HTR-8/SVneo (cell line): ENCODE data around the gene PRKG1.
"Not testable (repeated sequence)": the region's sequence is repeated elsewhere in the genome, so short reads cannot be mapped to it uniquely, and the experiment has no call there.

Experiments
- DNase-seq: peaks from one replicate; pipeline ENCODE4 v3.0.0; 2011; ENCODE audit warnings: low spot score, mixed read lengths; ENCODE audit not compliant: insufficient read length
- FAIRE-seq: peaks from 2 replicates; lab custom pipeline; 2011; peaks lifted over from hg19 to GRCh38; lab: Jason Lieb, UNC

Gene PRKG1

DNA sequence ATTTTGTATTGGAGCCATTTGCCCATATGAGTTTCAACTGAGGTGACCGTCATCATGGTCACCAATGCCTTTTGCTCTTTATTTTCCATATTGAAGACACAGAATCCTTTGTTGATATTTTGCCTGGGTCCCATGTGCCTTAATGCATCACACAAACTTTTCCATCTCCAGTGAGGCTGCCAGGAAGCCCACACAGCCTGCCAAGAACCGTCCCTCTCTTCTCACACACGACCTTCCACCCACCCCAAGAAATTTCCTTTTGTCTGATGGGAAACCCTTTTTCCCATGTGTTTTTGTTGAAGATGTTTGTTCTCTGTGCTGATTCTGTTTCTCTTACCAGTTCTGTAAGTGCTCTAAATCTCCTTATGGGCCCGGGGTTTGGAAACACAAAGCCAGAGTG, 456.3 kb downstream of the PRKG1 start:
- no peak for DNase-seq
- FAIRE-seq = no peak

DNA sequence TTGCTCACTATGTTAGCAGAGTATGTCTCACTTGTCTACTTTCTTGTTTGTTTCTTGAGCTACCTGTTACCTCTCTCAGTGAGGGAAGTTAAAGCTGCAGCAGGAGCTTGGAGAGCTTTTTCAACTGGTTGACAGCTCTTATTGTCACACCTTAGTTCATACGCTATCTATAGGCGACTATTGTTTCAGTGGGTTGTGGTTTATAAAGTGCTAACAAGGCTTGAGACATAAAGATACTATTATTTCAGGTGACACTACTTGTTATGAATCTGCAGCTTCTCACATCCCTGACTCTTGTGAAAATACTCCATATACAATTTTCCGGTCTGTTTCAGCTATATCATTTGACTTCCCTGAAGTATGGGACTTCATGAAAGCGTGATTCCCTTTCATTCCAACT, 457.8 kb downstream of the PRKG1 start:
- FAIRE-seq (no peak), DNase-seq (no peak)

DNA sequence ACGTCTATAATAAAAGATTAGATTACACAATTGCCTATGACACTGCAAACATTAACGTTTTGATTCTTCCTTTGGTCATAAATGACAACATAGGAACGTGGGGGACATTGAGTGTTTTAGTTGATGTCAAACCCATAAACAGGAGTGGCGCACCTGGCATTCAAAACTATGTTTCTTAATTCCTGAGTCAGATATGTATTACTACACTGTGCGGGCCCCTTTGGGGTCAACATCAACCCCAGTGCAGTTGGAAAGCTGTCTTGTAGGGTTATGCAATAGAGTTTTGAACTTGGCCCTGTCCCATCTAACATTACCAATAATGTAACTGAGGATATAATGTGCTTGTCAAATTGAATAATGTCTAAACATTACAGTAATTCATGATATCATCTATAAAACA, 468.6 kb downstream of the PRKG1 start:
- FAIRE-seq (no peak), DNase-seq (no peak)

DNA sequence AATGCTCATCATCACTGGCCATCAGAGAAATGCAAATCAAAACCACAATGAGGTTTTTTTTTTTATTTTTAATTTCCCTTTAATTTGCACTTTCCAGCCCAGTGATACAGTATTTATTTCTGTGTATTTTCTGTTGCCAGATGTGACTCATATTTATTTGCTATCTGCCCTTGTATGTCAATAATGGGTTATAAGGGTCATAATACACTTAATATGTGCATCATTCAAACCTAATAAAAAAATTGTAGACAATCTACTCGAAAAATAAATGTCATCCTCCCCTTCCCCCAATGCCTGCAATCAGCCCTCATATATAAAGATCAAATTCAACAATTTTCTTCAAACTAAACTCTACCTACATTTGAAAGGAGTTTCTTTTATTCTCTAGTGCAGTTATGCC, 470.6 kb downstream of the PRKG1 start:
- DNase-seq (no peak), FAIRE-seq (no peak)

DNA sequence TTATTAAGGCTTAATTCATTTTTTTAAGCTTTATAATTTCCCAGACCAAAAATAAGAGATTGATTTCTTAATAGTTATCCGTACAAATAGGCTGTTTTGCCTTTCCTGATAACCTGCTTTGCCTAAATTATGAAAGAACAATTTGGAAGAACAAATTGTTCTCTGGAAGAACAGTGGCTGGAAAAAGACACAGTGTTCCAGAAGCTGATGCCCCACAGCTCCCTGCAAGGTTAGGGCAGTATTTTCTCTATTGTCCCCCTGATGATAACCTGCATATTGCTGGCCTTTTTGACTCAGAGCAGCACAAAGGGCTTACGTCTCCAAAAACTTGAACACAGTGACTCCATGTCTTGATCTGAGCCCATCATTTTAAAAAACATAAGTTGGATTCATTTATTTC, 473.7 kb downstream of the PRKG1 start:
- FAIRE-seq = no peak
- no peak for DNase-seq

DNA sequence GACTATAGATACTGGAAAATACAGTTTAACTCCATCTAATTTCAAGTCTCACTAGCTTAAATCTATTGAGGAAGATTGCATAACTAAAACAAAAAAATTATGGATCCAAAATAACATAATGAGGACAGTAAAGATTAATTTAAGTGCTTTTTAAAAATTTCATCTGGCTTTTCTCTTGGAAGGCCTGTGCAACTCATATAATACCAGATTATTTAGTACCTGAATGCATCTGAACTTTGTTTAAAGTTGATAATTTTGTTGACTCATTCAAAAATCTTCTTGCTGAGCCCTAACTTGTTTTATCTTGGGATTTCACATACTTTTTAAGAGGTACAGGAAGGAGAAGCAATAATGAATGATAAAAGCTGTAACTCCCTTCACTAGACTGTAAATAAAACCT, 478.6 kb downstream of the PRKG1 start:
- no peak for DNase-seq
- FAIRE-seq = no peak

DNA sequence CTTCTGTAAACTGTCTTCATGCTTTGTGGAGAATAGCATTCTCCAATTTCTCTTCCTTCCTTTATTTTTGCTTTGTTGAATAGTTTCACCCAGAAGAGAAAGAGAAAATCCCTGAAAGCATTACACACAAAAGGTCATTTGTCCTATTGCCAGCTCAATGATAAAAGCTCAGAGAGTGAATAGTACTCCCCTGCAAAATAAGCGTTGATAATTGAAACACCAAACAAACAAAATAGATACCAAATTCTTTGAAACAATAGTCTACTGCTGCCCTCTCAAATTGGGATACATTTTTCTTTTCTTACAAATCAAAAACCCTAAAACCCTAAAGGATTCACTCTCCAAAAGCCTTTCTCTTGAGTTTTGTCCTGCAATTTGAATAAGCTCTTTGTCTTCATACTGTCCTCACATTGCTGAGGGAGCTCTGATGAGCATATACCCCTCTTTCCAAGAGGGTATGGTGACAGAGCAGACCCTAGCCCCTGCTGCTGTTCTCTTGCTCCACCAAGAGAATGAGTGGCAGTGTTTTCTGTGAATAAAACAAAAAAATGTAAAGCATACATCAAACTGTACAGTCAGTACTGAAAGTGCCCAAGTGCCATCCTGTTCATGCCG, 490.7 kb downstream of the PRKG1 start:
- FAIRE-seq (no peak), DNase-seq (no peak)

DNA sequence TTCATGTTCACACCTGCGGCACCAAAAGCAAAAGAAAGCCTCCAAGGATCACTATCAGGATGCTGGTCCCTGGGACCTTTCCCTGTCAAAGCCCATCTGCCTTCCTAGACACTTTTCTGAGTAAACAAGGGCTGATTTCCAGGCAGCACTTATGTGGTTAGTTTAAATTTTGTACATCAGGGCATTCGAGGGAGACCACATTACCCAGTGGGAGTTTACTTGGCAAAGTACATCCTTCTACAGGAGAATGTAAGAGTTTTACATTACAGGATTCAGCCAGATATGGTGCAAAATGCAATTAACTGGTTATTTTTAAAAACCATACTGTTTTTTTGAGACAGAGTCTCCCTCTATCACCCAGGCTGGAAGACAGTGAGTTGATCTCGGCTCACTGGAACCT, 493.0 kb downstream of the PRKG1 start:
- no peak for FAIRE-seq

DNA sequence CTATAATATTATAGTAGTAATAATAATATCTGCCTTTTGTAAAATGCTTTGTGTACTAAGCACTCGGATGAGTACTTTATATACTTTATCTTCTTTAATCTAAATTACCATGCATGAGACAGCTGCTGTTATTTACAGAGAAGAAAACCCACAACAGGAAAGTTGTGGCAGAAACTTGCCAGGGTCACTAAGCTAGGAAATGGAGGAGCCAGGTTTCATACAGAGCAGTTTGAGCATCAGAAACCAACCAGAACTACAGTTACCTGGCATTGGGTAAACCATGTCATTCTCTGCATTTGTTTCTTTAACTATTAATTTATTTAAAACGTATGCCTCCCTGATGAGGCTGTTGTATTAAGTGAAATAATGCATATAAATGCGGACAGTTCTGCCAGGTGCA, 495.2 kb downstream of the PRKG1 start:
- FAIRE-seq = no peak

More for the DNA sequence above, 493.0 kb downstream of the PRKG1 start:
- DNase-seq = no peak

DNA sequence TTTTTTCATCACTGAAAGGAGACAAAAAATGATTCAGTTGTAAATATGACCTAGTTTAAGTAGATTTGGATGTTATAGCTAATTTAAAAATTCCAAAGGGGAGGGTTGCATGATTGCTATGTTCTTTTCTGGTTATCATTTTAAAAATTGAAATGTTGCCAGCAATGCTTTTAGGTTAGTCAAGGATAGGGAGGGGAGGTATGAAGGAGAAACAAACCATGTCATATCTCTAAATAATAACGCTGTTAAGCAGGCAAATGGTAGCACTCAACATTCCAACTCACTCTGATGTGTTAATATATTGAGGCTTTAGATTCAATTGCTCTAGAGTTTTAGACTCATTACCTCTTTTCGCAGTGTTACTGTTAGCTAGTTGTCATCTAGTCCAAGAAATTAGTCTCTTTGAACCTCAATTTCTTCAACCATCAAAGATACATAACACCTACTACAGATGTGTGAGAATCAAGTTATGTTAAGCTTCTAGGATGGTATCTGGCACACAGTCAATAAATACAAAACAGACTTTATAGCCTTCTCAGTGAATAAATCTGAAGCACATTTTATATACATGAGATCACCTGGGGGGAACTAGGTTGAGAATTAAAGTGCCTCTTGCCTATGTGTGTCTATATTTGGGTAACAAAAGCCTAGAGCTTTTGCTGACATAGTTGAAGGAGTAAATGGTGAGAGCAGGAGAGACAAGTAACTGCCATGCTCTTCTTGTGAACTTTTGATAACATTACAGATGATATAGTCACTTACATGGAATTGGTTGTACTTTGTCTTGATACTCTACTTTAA, 500.2 kb downstream of the PRKG1 start:
- no peak for FAIRE-seq

More for the DNA sequence above, 495.2 kb downstream of the PRKG1 start:
- DNase-seq = no peak

DNA sequence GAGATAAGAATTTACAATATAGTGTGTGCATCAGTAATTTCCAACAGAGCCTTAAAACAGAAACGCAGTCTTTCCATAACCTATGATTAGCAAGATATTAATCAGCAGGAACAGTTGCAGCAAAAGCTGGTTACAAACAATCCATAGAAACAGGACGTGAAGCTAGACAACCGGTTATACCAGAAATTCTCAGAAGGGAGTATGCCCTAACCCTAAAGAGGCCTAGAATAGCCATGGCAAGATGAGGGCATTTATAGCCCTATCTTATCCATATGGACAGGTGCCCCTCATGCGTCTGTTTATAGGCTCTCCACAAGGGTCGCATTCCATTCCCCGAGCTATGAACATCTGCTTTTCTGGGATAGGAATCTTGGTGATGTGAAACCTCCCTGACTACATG, 506.9 kb downstream of the PRKG1 start:
- FAIRE-seq = not testable (repeated sequence)

More for the DNA sequence above, 500.2 kb downstream of the PRKG1 start:
- DNase-seq = no peak

DNA sequence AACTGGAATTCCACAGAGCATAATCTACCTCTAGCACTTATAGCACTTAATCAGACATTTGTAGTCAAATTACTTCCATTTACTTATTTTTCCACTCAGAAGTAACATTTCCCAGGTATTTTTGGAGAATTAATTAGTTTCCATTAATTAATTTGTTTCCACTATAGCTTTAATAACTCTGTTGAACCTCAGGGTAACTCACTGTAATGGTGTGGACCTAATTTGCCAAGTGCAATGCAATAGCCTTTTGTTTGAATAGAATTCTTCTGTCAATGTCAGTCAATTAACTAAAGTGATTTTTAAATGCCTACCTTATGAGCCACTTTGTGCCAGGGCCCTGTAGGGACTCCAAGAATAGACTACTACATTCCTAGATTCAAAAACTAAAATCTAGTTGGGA, 509.7 kb downstream of the PRKG1 start:
- DNase-seq (no peak), FAIRE-seq (no peak)

More for the DNA sequence above, 506.9 kb downstream of the PRKG1 start:
- not testable (repeated sequence) for DNase-seq

DNA sequence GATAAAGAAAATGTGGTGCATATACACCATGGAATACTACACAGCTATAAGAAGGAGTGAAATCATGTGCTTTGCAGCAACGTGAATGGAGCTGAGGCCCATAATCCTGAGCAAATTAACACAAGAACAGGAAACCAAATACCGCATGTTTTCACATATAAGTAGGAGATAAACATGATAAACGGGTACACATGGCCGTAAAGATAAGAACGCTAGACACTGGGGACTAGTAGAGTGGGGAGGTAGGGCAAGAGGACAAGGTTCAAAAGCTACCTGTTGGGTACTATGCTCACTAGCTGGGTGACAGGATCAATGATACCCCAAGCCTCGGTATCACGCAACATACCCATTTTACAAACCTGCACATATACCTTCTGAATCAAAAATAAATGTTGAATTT, 511.5 kb downstream of the PRKG1 start:
- FAIRE-seq (no peak), DNase-seq (no peak)

DNA sequence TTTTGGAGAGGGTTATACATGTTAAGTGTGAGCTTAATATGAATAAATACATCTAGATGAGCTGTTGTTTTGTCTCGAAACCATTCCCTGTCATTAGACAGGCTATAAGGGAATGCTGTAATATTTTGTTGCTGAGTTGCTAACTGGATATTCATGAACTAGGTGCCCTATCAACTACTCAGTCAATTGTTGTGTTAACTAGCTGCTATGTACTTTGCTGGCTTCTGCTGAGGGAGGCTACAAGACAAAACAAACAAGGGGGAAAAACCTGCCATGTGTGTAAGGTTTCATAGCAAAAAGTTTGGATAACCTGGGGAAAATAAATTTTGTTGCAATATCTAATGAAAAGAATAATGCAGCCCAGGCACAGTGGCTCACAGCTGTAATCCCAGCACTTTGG, 514.7 kb downstream of the PRKG1 start:
- FAIRE-seq (no peak), DNase-seq (no peak)

DNA sequence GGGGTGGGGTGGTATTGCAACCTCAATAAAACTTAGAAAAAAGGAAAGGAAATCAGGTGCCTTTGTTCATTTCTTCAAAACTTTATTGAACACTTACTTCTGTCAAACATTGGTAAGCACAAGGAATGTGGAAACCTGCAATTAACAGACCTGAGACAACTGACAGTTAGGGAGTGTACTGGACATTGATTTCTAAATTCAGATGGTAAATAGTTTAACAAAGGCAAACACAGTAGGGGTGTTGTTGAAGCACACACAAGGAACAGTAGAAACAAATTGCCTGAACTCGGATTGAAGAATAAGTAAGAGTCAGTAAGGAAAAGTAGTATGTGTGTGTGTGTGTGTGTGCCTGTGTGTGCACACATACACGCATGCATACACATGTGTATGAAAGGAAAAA, 516.5 kb downstream of the PRKG1 start:
- FAIRE-seq (no peak), DNase-seq (no peak)

DNA sequence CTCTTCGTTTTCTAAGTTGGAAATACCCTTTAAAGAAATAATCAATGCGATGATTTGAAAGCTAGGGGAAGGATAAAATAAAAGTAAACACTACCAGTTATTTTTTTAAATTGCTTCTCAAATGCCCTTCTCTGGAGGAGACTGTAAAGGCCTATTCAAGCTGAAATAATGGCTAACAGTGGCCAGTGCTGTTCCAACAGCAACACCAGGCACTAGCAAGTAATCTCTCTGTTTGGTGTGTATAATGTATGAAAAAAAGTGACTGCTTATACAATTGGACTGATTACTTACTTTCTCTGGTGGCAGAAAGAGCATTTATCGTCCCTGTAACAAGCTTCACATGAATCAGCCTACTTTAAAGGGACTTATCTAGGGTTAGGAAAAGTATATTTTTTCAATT, 522.4 kb downstream of the PRKG1 start:
- DNase-seq (no peak), FAIRE-seq (no peak)

DNA sequence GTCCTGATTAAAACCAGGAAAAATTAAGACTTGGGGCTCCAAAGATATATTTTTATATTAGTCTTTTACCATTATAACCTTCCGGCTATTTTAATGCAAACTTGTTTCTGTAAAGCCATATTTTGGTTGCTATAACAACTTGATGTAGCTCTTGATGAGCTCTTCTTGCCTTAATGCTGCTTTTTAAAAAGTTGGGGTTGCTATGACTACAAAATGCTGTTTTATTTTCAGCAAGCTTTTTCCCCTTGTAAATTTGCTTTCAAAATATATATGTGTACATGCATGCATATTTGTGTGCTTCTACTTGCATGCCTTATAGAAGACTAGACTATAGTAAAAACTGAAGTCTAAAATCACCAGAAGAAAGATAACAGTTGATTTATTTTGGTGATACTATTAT, 525.4 kb downstream of the PRKG1 start:
- no peak for FAIRE-seq
- DNase-seq = no peak

DNA sequence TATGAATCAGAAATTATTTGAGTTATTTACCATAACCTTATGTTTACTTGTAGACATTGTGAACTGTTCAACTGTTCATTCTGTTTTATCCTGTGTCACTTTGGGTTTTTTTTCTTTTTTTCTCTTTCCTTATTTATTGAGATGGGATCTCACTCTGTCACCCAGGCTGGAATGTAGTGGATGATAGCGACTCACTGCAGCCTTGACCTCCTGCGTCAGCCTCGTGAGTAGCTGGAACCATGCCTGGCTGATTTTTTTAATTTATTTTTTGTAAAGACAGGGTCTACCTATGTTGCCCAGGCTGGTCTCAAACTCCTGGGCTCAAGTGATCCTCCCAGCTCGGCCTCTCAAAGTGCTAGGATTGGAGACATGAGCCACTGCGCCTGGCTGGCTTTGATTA, 528.0 kb downstream of the PRKG1 start:
- DNase-seq = no peak
- FAIRE-seq = no peak

DNA sequence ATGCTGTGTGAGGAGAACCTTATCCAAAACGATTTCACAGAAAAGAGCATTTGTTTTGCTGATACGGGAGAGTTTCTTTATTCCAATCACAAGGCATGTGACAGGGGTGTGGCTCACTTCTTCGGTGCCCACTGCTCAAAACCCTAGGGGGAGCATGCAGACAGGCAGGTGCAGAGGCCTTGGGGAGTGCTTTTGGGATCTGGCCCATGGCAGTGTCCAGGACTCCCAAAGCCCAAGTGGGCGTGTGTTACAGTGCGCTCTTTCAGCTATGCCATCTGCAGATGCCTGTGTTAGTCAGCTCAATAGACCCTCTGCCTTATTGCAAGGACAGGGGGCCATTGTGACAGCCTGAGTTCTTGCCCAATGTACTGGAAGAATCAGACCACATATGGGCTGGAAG, 530.3 kb downstream of the PRKG1 start:
- FAIRE-seq (no peak), DNase-seq (no peak)

DNA sequence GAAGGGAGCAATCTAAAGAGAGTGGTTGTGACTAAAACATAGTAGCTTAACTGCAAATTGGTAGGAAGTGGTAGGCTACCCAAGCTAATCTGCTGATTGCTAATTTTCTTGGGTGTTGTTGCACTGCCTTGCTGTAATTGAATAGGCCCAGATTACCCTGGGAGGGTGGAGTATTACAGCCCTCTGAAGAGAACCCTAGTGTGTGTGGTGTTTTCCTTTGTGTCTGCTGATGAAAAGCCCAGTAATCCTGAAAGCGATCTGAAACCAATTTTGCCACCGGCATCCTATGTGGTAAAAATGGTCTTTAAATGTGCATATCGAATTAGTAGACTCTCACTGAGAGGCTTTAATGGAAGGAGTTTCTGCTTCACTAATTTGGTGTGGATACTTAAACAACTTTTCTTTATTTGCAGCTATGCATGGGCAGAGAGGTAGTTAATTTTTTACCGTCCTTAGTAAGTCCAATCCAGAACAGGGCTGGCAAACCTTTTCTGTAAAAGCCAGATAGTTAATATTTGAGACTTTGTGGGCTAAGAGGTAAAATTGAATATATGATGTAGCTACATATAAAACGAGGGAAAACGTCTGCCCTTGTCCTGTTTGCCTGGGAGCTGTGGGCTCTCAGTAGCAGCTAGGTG, 532.7 kb downstream of the PRKG1 start:
- FAIRE-seq = no peak
- no peak for DNase-seq

DNA sequence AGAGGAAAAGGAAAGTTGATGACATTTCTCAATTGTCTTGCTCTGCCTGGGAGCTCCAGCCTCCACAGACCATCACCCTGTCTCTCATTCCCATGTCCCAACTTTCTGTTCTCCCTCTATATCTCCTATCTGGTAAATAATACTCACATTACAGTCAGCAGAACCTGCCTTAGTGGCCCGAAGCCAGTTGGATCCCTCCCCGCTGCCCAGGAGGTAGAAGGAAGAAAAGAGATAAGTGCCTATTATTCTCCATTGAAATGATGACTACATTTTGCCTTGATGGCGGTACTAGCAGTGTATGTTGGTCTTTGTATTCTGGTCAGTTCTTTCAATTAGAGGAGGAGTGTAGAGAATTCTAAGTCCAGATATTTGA, 533.2 kb downstream of the PRKG1 start:
- FAIRE-seq (no peak), DNase-seq (no peak)
